Left lung (tissue), 10 donors: ENCODE measurements around the gene TENM3. TPM values are rescaled to one million over a fixed set of nuclear protein-coding genes. Genes with fewer than 3 reads are reported as not detected.

Experiments
- ATAC-seq: fragments of 200-7000 bp; cut with Tn5 transposase; one replicate; pipeline ENCODE4 v1.9.1; 2020; ENCODE audit warnings: moderate library complexity
- DNase-seq, 4 donors: peaks; one replicate each; pipeline ENCODE4 v3.0.0-alpha.2; 2013 to 2020
- H3K27ac ChIP-seq, 2 donors: fragments of 200-600 bp; sonication (generic) in 1 of 2; one replicate each; pipeline versions ENCODE4 v1.5.0 to v1.8.0; 2020 to 2021
- H3K27me3 ChIP-seq, 2 donors: fragments of 200-600 bp; sonication (generic) in 1 of 2; one replicate each; pipeline versions ENCODE4 v1.5.0 to v1.8.0; 2020 to 2021
- H3K36me3 ChIP-seq, 2 donors: fragments of 200-600 bp; sonication (generic) in 1 of 2; one replicate each; pipeline versions ENCODE4 v1.5.0 to v1.8.0; 2020 to 2021
- H3K4me1 ChIP-seq, 2 donors: fragments of 200-600 bp; one replicate each; pipeline ENCODE4 v1.8.0; 2021
- H3K4me3 ChIP-seq, 2 donors: fragments of 200-600 bp; sonication (generic) in 1 of 2; one replicate each; pipeline versions ENCODE4 v1.5.0 to v1.8.0; 2020 to 2021; ENCODE audit warnings: mild to moderate bottlenecking in 1 of 2
- H3K9me3 ChIP-seq, 2 donors: fragments of 200-600 bp; sonication (generic) in 1 of 2; one replicate each; pipeline versions ENCODE4 v1.5.0 to v1.8.0; 2020 to 2021
- intact Hi-C, 2 donors: fragments of 100-400 bp; cut with DNase I; formaldehyde crosslinking; loops; one replicate each; pipeline versions ENCODE4 v1.11.2 to v1.14.2; 2022
- polyA plus RNA-seq, 6 donors: library from polyadenylated mRNA; unstranded; fragments of 120-200 nt; gene quantifications; one replicate each; pipeline ENCODE4 v1.2.1, GENCODE V29; 2013; ENCODE audit not compliant: insufficient read length in 6 of 6
- total RNA-seq, 2 donors: library from RNA; stranded (reverse); fragmentation: NEBNext Ultra II Directional; extraction: Animal tissue kit (Norgen Biotek cat#: 25700); gene quantifications; one replicate each; pipeline ENCODE4 v1.2.1, GENCODE V29; 2021
- TF ChIP-seq, protein P1 (sequence below), 2 donors: fragments of 200-600 bp; sonication (generic) in 1 of 2; IDR thresholded peaks; one replicate each; pipeline versions ENCODE4 v1.5.0 to v1.8.0; 2021; ENCODE audit warnings: antibody characterized with exemption in 2 of 2
- donor health status: DM: no; HTN: yes; CAD: no.
- donor health status: DM: no; HTN: no; CAD: no.

TENM3 gene
- total and polyA plus RNA-seq, 8 donors: 2.2 to 5.6 (median 3.1) TPM

DNA sequence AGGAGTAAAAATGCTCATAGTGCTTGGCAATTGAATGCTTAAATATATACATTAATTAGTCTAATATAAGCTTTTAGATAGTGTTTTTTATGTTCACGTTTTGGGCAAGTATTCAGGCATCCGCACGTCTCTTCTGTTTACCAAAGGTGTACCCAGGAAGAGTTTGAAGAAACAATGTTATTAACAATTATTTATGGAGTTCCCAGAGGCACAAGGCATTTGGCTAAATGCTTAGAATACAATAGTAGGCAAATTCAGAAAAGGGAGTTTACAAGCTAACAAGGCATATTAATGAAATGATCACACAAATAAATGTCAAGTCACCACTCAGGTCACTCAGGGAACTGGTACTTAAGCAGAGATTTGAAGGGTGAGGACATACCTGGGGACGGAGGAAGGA is 294.8 kb downstream of the TENM3 start:
- Histone ChIP-seq H3K27ac (no peak overlapping the region), H3K27me3 (no peaks in the 10 kb centered on the region), H3K9me3 (no peaks in the 10 kb centered on the region), H3K4me1 (no peaks in the 10 kb centered on the region), H3K36me3 (no peaks in the 10 kb centered on the region), H3K4me3 (no peak overlapping the region)
- intact Hi-C loops: no loop called here
- TF ChIP-seq, protein P1, sequence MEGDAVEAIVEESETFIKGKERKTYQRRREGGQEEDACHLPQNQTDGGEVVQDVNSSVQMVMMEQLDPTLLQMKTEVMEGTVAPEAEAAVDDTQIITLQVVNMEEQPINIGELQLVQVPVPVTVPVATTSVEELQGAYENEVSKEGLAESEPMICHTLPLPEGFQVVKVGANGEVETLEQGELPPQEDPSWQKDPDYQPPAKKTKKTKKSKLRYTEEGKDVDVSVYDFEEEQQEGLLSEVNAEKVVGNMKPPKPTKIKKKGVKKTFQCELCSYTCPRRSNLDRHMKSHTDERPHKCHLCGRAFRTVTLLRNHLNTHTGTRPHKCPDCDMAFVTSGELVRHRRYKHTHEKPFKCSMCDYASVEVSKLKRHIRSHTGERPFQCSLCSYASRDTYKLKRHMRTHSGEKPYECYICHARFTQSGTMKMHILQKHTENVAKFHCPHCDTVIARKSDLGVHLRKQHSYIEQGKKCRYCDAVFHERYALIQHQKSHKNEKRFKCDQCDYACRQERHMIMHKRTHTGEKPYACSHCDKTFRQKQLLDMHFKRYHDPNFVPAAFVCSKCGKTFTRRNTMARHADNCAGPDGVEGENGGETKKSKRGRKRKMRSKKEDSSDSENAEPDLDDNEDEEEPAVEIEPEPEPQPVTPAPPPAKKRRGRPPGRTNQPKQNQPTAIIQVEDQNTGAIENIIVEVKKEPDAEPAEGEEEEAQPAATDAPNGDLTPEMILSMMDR (IDR thresholded peaks at IDR 0.05): no peak
- ATAC-seq: no peak
- DNase-seq: no peak

DNA sequence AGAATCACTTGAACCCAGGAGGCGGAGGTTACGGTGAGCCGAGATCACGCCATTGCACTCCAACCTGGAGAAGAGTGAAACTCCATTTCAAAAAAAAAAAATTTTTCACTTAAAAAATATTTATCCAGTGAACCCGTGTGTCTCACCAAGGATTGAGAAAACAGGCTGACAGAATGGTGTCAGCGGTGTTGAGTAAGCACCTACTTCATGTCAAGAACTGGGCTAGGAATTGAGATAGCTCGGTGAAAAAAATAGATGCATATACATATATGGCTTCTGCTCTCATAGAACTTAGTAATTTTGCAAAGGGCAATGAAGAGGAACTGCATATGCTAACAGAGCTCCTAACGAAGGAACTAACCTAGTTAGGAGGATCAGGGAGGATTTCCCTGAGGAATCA is 297.3 kb downstream of the TENM3 start:
- Histone ChIP-seq H3K4me1 (no peaks in the 10 kb centered on the region), H3K27ac (no peak overlapping the region), H3K36me3 (no peaks in the 10 kb centered on the region), H3K27me3 (no peaks in the 10 kb centered on the region), H3K9me3 (no peaks in the 10 kb centered on the region), H3K4me3 (no peak overlapping the region)
- intact Hi-C loops: no loop called here
- DNase-seq (no peak), ATAC-seq (no peak)
- TF ChIP-seq, protein P1 (IDR thresholded peaks at IDR 0.05): no peak

DNA sequence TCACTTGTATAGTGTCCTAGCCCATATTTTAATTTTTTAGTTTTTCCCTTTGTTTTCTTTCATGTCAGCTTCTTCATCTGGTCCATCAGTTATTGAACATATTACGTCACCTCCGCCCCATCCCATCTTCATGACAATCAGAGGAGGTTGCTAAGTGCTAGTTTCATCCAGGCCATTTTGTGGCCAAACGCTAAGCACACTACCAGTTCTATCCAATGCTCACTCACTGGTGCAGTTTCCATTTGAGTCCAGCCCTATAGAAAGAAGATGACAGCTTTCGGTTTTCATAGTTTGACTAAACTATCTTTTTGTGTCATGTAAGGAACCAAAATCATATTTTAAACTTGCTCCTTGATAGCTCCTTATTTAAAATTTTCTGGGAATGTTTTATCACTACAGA is 304.2 kb downstream of the TENM3 start:
- intact Hi-C loops: no loop called here
- Histone ChIP-seq H3K27ac (no peak overlapping the region), H3K9me3 (no peaks in the 10 kb centered on the region), H3K4me3 (no peak overlapping the region), H3K27me3 (no peaks in the 10 kb centered on the region), H3K36me3 (no peaks in the 10 kb centered on the region), H3K4me1 (no peaks in the 10 kb centered on the region)
- DNase-seq (no peak), ATAC-seq (no peak)
- TF ChIP-seq, protein P1 (IDR thresholded peaks at IDR 0.05): no peak

DNA sequence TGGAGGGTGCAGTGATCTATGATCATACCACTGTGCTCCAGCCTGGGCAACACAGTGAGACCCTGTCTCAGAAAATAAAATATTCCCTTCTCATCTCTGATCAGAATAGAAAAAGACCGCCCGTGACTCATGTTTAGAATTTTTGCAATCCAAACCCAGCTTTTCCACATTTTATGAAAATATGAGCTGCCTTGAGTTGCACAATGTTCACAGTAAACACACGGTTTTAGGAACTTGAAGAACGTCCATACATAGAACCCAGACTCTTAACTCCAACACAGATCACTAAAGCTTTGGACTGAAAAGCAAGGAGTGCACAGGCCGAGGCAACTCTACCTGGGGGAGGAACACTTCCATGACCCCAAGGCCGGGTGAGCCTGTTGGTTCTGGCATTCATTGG is 305.0 kb downstream of the TENM3 start:
- H3K27me3 ChIP-seq: no peaks in the 10 kb centered on the region
- H3K4me3 ChIP-seq: no peak overlapping the region
- ATAC-seq (no peak), DNase-seq (no peak)
- no peaks in the 10 kb centered on the region for H3K36me3 ChIP-seq
- TF ChIP-seq, protein P1 (IDR thresholded peaks at IDR 0.05): no peak
- H3K27ac ChIP-seq: no peak overlapping the region
- no peaks in the 10 kb centered on the region for H3K9me3 ChIP-seq
- intact Hi-C loops: no loop called here
- H3K4me1 ChIP-seq: no peaks in the 10 kb centered on the region

DNA sequence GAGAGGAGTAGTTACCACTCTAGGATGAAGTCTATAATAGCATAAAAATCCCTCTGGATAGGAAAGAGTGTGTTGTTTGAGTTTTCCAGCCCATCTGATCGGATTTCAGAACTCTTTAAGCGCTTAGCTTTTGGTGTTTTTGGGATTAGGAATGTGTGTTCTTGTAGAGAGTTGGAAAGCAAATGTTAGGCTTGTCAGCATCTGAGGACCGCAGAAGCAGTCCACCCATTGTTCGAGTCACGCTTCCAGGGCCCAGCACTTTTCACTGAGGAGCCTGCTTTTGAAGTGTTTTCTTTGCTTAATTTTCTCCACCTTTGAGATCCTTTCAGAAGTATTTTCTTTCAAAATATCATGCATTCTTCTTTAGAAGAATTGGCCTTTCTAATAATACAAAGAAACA is 306.2 kb downstream of the TENM3 start:
- no peaks in the 10 kb centered on the region for H3K27me3 ChIP-seq
- H3K4me3 ChIP-seq: no peak overlapping the region
- intact Hi-C loops: no loop called here
- TF ChIP-seq, protein P1 (IDR thresholded peaks at IDR 0.05): no peak
- no peak overlapping the region for H3K27ac ChIP-seq
- no peak for DNase-seq
- no peaks in the 10 kb centered on the region for H3K4me1 ChIP-seq
- H3K36me3 ChIP-seq: no peaks in the 10 kb centered on the region
- no peaks in the 10 kb centered on the region for H3K9me3 ChIP-seq
- ATAC-seq: no peak
